ENCODE data around the gene SLC4A4. TPM values are rescaled to one million over a fixed set of nuclear protein-coding genes. Genes with fewer than 3 reads are reported as not detected.

Gene SLC4A4
- polyA plus RNA-seq, 1 of the 3 experiments (the other 2 are of a cell fraction): not detected

DNA sequence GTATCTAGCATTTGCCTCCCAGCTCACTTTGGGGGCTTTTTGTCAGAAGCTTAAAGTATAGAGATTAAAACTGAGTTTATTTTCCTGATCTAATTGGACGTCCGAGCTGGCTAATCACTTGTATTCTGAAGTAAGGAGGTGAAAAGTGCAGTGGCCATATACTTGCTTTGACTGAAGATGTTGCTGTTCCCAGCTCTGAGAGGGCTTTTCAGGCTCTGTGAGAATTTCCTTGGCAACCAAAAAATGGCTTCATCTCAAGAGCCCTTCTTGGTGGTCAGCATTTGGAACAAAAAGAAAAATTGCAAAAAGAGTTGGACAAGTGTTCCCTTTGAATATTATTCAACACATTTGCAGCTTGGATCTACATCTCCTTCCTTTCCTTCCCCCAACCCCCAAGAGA is 67.0 kb downstream of the SLC4A4 start:
- Histone ChIP-seq H3K9ac (no peak overlapping the region), H3K27ac (ENCODE audit: low read depth in 2 of 2, low read length in 1 of 2) (no peak overlapping the region), H3K9me2 (no peaks in the 10 kb centered on the region), H3F3A (replicated peaks; ENCODE audit: insufficient read depth) (no peaks in the 10 kb centered on the region), H2AFZ (ENCODE audit: low read depth) (no peak overlapping the region), H3K36me3 (replicated peaks in 1 of 2; ENCODE audit: control insufficient read depth in 1 of 2, insufficient read depth in 2 of 2, low read length in 1 of 2) (no peaks in the 10 kb centered on the region), H3K4me3 (ENCODE audit: low read depth in 2 of 2, low read length in 1 of 2) (no peak overlapping the region), H3K4me1 (ENCODE audit: control insufficient read depth in 1 of 2, insufficient read depth in 2 of 2, low read depth in 1 of 2, low read length in 1 of 2) (no peaks in the 10 kb centered on the region), H3K9me3 (no peaks in the 10 kb centered on the region; the same call in 1 of the 2 replicates), H3K79me2 (ENCODE audit: insufficient read depth) (no peaks in the 10 kb centered on the region), H3K27me3 (ENCODE audit: insufficient read depth) (no peaks in the 10 kb centered on the region), H3K4me2 (no peak overlapping the region), H4K20me1 (ENCODE audit: insufficient read depth) (no peaks in the 10 kb centered on the region)
- ChIA-PET POLR2A (no interaction called here), CTCF (no interaction called here)
- no peak for TF ChIP-seq SMC3 (IDR thresholded peaks at IDR 0.05; ENCODE audit: low read depth, low read length)
- TF ChIP-seq SIN3A (IDR thresholded peaks at IDR 0.05; ENCODE audit: borderline replicate concordance, low read depth, low read length): no peak
- TF ChIP-seq MXI1 (IDR thresholded peaks at IDR 0.05; ENCODE audit: low read depth, low read length): no peak
- no peak for TF ChIP-seq TAF1 (IDR thresholded peaks at IDR 0.05; ENCODE audit: borderline replicate concordance, low read depth, low read length)
- TF ChIP-seq, protein P1, sequence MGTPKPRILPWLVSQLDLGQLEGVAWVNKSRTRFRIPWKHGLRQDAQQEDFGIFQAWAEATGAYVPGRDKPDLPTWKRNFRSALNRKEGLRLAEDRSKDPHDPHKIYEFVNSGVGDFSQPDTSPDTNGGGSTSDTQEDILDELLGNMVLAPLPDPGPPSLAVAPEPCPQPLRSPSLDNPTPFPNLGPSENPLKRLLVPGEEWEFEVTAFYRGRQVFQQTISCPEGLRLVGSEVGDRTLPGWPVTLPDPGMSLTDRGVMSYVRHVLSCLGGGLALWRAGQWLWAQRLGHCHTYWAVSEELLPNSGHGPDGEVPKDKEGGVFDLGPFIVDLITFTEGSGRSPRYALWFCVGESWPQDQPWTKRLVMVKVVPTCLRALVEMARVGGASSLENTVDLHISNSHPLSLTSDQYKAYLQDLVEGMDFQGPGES (IDR thresholded peaks at IDR 0.05; ENCODE audit: low read depth, low read length): no peak
- TF ChIP-seq PBX3 (IDR thresholded peaks at IDR 0.05): no peak
- TF ChIP-seq, protein P2, sequence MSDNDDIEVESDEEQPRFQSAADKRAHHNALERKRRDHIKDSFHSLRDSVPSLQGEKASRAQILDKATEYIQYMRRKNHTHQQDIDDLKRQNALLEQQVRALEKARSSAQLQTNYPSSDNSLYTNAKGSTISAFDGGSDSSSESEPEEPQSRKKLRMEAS (IDR thresholded peaks at IDR 0.05; ENCODE audit: low read depth): no peak
- no peak for TF ChIP-seq FOXJ3 (CRISPR knock-in tag; IDR thresholded peaks at IDR 0.05)
- TF ChIP-seq NRF1 (IDR thresholded peaks at IDR 0.05; ENCODE audit: low read depth, low read length): no peak
- TF ChIP-seq, protein P3, sequence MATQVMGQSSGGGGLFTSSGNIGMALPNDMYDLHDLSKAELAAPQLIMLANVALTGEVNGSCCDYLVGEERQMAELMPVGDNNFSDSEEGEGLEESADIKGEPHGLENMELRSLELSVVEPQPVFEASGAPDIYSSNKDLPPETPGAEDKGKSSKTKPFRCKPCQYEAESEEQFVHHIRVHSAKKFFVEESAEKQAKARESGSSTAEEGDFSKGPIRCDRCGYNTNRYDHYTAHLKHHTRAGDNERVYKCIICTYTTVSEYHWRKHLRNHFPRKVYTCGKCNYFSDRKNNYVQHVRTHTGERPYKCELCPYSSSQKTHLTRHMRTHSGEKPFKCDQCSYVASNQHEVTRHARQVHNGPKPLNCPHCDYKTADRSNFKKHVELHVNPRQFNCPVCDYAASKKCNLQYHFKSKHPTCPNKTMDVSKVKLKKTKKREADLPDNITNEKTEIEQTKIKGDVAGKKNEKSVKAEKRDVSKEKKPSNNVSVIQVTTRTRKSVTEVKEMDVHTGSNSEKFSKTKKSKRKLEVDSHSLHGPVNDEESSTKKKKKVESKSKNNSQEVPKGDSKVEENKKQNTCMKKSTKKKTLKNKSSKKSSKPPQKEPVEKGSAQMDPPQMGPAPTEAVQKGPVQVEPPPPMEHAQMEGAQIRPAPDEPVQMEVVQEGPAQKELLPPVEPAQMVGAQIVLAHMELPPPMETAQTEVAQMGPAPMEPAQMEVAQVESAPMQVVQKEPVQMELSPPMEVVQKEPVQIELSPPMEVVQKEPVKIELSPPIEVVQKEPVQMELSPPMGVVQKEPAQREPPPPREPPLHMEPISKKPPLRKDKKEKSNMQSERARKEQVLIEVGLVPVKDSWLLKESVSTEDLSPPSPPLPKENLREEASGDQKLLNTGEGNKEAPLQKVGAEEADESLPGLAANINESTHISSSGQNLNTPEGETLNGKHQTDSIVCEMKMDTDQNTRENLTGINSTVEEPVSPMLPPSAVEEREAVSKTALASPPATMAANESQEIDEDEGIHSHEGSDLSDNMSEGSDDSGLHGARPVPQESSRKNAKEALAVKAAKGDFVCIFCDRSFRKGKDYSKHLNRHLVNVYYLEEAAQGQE (IDR thresholded peaks at IDR 0.05; ENCODE audit: low read depth, low read length): no peak
- TF ChIP-seq EZH2phosphoT487 (IDR thresholded peaks at IDR 0.05; ENCODE audit: borderline replicate concordance, low read depth): no peak
- TF ChIP-seq, protein P4, sequence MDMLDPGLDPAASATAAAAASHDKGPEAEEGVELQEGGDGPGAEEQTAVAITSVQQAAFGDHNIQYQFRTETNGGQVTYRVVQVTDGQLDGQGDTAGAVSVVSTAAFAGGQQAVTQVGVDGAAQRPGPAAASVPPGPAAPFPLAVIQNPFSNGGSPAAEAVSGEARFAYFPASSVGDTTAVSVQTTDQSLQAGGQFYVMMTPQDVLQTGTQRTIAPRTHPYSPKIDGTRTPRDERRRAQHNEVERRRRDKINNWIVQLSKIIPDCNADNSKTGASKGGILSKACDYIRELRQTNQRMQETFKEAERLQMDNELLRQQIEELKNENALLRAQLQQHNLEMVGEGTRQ (IDR thresholded peaks at IDR 0.05; ENCODE audit: borderline replicate concordance, low read depth, low read length): no peak
- no peak for TF ChIP-seq GATA2 (CRISPR knock-in tag; IDR thresholded peaks at IDR 0.05)
- TF ChIP-seq GABPA (IDR thresholded peaks at IDR 0.05; ENCODE audit: low read depth): no peak
- no peak for TF ChIP-seq POLR2AphosphoS5 (IDR thresholded peaks at IDR 0.05; ENCODE audit: low read depth, low read length)
- TF ChIP-seq NFIC (IDR thresholded peaks at IDR 0.05; ENCODE audit: borderline replicate concordance): no peak
- no peak for TF ChIP-seq FOXM1 (IDR thresholded peaks at IDR 0.05; ENCODE audit: low read depth)
- WGBS (ENCODE audit: low lambda C conversion rate): 11% methylated on average over 2 of the region's 2 CpGs
- no peak for DNase-seq
